Activated T-helper 9 cell treated with anti-CD3 and anti-CD28 coated beads, Interleukin-2, amount 50 U/mL, for 16 hours (primary cell): Measurements from ENCODE around the gene SDK1.
"Not testable (repeated sequence)": the region's sequence is repeated elsewhere in the genome, so short reads cannot be mapped to it uniquely, and the experiment has no call there.

Experiments
- DNase-seq: peaks from one replicate; pipeline ENCODE4 v3.0.0-alpha.2; 2020; ENCODE audit warnings: low read depth

SDK1 gene

DNA sequence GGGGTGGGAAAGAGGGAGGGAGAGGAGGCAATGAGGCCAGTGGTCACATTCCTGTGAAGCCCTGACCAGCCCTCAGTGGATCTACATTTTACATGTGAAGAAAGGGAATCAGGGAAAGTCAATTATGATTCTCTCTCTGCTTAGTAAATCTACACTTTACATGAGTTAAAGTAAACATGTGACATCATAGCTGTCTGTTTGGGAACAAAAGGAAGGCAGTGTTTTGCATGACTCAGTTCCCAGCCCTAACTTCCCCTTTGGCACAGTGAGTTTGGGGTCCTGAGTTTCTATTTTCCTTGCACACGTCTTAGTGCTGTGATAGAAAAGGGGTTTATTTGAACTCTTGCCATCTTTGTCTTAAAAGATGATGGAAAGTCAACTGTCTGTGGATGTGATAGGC, 615.1 kb downstream of the SDK1 start:
- no peak for DNase-seq

DNA sequence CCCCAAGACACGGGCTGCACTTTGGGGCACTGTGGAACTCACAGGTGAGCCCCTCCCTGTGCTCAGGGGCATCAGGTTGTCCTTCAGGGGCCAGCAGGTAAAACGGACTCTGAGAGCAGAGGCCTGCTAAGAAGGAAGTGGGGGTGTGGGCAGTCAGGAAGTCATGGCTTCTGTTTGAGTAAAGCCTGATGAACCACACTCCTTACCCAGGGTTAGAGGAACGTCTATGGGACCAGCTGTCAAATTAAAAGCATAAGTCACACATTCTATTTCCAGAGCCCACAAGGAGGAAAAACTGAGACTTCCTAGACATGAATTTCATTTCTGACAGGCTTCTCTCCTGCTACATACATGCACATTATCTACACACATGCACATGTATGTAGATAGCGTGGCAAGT, 616.4 kb downstream of the SDK1 start:
- no peak for DNase-seq

DNA sequence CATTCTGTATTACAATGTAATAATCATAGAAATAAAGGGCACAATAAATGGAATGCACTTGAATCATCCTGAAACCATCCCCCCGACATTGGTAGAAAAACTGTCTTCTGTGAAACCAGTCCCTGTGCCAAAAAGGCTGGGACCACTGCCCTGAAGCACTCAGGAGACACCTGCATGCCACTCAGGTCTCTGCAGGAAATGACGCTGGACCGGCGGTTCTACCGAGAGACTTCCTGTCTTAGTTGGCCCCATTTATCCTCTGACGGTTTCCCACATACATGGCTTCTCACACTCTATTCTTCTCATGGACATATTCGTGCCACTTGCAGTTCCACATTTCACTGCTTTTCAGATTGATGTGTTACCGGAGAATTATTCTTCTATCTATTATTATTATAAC, 617.5 kb downstream of the SDK1 start:
- no peak for DNase-seq

DNA sequence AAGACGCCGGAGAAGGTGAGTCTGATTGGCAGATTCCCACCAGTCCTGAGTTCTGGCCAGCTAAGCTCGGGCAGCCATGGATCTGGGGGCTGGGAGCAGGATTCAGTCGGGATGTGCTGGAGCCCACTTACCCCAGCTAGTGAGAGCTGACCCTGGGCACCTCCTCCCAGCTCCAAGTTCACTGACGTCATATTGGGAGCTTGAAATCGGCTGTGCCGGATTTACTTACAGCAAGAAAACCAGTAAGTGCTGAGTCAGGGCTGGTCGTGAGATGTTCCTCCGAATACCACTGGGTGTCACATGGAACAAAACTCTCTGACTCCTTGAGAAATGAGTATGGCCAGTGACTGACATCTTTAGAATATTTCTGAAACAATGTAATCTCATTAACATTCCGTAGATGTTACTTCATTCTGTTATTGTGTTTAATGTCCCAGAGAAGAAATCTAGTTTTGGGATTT, 621.2 kb downstream of the SDK1 start:
- DNase-seq: no peak

DNA sequence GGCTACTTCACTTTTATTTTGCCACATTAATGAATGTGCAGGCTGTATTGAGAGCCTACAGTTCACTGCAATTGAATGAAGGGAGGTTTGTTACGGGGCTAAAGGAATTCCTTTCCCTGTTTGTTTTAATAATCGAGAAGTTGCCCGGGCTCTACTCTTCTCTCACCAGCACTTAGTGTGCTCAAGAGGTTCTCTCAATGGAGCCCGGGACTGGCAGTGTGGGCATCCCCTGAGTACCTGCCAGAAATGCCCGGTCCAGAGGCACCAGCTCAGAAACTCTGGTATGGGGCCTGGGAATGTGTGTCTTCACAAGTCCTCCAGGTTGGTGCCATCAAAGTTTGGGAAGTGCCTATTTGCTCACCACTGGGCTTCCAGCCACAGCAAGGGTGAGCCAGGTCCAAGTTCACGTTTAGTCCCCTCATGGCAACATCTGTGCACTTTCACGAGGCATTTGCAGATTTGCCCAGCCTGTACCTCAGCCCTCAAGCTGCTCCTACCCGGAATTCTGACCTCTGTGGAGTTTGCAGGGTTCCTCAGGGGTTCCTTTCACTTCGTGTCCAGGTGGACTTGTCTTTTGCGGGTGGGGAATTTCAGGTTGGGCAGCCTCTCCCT, 622.4 kb downstream of the SDK1 start:
- DNase-seq: no peak

DNA sequence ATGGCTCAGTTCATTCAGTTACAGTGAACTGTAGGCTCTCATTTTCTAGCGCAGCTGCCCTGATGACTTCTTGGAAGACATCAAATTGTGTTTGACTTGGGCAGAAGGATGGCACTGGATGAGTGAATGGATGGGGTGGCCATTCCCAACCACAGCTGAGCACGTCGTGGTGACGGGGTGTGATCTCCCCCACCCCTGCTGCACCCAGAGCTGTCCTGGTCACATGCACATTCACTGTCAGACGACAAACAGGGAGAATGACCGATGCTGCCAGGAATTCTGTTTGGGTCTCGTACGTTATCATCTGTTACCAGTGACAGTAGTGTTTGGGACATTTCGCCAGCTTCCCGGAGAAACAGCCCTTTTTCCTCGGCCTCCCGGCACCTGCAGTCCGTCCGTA, 623.2 kb downstream of the SDK1 start:
- DNase-seq: no peak

DNA sequence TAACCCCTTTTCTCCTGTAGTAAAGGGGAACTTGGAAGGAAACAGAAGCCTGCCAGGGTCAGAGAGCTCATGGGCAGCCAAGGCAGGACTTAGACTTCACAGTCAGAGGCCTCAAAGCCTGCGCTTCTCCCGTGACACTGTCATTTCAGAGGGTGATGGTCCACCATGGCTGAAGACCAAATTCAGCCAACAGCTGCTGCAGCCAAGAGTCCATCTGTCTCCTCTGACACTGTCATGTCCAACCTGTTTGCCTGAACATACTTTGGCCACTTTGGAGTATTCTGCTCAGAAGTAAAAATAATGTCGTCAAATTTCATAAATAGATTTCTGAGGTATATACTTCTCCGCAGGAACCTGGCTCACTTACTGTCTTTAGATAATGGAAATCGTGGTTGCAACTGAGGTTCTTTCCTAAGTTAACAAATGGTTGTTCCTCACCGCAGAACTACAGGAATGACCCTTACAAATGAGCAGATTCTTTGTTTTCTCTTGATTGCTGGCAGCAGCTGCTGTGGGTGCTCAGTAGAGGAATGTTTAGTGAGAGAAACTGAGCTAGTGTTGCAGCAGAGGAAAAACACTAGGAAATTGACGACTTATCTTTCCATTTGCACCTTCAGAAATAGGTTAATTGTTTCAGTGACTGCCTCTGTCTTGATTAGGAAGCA, 626.5 kb downstream of the SDK1 start:
- no peak for DNase-seq

DNA sequence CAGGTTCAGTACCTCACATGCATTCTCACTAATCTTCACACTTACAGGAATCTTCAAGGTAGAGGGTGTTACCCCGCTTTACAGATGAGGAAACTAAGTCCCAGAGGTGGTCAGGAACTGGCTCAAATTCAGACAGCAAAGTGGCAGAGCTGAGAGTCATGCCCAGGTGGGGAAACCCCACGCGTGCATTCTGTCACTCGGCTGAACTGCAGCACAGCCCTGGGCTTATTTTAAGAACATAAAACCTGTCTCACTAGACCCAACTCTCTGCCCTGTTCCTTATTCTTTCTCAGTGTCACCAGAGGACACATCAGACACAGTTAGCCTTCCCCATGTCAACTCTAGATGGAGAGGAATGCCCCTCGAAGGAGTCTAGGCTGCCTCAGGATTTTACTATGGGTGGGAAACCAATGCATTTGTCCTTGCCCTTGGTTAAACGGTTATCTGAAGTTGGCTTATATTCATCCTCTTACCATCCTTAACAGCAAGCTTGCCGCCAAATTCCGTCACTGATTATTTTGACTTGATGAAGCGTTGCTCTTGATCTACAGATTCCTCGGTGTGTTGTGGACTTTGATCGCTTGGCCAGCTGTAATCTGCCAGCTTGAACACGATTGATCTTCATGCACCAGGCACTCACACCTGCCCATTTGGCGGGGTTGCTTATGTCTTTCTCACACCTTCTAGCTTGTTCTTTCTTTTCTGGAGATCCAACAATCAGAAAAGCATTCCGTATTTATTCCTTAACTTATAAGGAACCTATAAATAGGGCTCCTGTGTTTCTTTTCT, 627.9 kb downstream of the SDK1 start:
- DNase-seq: no peak

DNA sequence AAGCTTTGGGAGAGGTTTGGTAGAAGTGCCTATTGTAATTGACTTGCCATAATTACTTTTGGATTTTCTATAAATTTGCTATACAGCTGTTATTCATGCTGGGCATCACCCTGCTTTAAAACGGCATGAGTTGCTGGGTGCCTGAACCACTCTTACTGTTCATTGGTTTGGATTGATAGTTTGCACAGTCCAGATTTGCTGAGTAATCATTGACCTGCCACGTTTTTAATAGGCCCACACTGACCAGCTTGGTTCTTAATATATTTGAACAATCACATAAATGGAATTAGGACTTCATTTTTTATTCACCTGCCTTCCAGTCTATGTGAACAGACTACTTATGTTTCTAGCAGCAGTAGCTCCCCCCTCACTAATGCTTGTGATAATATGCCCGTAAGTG, 630.8 kb downstream of the SDK1 start:
- DNase-seq: no peak

DNA sequence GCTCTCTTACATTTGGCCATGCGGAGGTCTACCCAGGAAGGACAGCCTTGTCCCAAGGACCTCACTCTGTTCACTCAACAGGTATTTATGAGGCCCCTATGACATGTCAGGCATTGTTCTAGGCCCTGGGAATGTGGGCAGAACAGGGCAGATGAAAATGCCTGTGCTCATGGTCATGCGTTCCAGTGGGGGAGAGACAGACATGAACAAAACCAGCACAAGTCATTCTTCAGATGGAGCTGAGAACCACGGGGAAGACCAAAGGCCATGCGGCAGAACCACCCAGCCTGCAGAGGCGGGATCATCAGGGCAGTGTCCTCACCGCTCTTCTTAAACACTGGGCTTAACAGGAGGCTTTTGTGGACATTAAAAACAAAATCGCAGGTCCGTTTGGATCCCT, 636.1 kb downstream of the SDK1 start:
- DNase-seq: no peak

DNA sequence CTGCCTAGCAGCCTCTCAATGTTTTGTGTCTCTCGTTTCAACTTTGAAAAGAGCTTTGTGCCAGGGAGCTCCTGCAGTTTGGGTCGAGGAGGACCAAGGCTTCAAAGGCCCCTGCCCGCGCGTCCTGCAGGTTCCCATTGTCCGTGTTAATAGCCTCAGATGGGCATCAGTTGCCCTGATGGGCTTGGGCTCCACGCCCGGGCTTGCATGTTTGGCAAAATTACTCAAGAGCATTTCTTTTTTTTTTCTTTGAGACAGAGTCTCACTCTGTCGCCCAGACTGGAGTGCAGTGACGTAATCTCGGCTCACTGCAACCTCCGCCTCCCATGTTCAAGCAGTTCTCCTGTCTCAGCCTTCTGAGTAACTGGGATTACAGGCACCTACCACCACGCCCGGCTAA, 636.6 kb downstream of the SDK1 start:
- no peak for DNase-seq

DNA sequence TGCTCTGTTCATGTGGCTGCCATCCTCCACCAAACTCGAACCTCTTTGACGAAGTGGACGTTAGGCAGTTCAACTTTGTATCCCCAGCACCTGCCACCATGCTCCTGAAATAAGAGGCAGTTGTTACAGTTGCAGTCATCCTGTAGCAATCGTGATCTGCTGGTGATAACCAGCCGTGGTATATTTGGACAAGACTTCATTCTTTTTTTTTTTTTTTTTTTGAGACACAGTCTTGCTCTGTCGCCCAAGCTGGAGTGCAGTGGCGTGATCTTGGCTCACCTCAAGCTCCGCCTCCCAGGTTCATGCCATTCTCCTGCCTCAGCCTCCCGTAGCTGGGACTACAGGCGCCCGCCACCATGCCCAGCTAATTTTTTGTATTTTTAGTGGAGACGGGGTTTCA, 640.7 kb downstream of the SDK1 start:
- DNase-seq: not testable (repeated sequence)

DNA sequence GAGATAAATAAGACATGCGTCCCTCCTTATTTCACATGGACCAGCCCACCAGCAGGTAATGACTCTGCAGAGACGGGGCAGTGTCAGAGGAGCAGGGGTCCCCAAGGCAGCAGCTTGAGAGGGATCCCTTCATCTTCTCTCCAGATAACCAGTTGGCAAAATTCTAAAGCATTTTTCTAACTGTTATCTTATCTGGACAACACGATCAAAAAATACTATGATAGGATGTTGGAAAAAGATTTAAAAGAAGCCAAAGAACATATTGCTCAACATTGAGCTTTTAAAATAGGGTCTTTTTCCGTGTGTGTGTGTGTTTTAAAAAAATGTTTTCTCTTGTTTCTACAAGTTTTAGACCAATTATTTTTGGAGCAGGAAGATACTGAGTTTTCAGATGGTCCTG, 641.2 kb downstream of the SDK1 start:
- DNase-seq: no peak

DNA sequence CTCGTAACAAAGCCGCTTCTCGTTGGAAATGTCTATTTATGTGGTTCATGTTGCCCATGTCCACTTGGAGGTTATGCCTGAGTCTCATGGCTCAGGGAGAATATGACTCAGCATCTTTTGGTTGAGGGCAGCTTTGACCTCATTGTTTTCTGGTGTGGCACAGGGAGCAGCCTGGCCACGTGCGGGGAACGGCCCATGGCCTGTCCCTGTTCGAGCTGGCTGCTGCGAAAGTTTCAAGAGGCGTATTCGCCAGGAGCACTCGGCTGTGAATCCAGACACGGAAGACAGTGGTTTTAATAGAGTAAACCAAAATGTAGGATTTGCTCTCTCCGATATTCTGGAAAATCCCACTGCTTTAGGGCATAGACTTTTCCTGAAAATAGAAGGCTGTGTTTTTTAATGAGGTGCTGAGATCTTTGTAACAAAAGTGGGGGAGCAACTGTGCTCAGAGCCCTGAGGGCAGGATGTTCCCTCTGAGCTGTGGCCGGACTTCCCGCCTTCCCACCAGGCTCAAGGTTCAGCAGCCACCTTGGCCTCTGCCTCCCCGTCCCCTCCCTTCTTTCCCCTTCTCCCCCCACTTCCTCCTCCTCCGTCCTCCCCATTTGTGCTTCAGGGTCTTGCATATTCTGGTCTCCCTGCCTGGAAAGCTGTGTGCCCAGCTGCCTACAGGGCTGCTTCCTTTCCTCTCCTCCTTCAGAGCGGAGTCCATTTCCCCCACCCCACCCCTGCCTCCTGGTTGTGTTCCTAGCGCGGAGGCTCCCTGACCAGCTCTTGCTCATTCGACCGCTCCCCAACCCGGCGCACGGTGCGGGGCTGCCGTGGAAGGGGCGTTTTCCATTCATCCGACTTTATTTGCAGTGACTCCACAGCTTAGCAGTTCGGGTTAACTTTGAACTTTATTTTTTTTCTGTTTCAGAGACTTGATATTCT, 642.0 kb downstream of the SDK1 start:
- no peak for DNase-seq

DNA sequence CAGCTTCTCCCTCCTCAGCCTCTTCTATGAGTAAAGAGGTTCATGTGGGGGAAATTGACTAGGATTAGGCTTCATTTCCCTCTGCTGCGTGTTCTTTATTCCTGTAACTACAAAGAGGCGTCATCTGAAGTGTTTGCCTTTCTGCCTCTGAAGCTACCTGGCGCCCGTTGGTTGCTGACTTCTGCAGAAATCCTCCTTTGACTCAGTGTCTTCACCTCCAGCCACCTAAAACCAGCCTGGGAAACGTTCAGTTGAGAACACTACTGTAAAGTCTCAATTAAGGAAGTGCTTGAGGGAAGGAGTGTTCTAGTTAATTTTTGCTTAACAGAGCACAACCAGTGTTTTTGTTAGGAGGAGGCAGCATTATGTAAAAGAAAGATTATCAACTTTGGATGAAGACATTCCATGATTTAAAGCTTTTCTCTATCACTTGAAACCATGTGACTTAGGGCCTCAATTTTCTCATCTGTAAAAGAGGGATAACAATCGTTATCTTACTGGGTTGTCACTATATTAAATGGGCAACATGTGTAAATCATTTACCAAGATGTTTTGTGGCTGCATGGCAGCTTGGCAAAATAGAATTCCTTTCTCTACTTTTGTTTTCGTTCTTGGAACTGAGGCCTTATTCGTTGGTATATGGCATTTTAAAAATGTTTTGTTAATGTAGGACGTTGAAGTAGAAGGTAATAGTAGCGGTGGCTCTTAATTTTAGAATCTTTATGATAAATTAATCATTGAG, 642.9 kb downstream of the SDK1 start:
- DNase-seq: no peak

DNA sequence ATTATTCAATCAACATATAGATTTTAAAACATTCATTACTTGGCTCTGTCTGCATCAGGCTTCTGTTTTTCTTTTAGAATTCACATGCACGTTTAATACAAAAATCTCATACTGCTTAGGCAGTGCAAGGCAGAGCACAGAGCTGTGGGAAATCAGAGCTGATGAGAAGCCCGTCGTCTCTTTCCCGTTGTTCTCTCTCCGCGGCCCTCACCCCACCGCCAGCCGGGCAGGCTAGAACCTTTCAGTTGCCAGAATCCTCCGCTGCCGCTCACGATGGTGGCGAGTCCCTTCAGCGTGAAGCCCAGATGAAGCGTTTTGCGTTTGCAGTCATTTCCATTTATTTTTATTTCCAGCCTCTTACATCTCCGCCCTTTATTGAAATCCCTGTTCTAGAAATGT, 648.2 kb downstream of the SDK1 start:
- DNase-seq: no peak

DNA sequence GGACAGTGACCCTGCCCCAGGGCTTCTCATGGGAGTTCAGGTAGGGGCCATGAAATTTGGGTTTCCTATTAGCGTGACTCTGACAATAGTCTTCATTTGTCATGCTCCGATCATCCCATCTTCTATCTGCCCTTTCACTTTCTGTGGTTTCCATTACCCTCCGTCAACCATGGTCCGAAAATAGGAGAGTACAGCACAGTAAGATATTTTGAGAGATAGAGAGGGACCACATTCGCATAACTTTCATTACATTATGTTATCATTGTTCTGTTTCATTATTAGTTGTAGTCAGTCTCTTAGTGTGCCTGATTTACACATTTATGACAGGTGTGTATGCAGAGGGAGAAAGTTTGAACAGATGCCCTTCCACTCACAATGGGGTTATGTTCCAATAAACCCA, 649.2 kb downstream of the SDK1 start:
- no peak for DNase-seq

DNA sequence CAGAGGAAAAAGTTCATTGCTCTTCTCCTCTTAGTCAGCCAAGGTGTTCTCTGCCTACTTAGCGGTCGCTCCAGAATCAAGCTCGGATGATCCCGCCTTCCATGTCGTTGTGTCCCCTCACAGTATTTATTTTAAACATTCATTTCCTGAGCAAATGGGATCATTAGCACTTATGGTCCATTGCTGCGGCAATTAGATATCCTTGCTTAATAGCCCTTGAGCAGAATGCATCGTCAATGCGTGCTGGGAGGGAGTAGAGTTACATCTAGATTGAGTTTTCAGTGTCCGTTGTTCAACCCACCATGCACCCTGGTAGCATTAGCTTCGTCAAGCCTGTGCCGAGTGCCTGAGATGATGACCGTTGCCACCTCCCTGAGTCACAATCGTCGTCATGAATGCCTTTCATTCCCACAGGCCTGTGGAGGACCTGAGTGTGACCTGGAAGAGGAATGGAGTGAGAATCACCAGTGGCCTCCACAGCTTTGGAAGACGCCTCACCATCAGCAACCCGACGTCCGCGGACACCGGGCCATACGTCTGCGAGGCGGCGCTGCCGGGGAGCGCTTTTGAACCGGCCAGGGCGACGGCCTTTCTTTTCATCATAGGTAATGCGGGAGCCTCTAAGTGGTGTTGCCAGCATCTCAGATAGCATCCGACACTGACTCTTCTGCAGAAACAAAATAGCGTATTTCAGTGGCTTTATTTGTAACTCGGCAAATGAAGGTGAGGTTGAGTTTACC, 650.4 kb downstream of the SDK1 start:
- DNase-seq: no peak

DNA sequence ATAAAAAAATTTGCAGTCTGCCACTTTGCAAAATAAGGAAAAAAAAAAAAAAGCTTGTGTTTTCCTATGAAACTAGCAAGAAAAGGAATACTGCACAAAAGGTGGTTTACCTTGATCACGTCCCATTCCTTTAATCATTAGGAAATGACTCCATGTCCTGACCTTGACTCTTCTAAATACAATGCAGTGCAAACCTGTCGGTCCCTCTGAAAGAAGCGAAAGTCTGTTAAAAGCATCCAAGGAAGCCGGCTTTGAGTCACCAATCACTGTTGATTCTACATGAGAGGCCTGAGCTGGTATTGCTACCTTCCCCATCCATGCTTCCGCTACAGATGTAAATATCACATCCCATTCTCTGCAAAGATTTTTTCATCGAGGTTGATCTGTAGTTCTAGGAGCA, 652.1 kb downstream of the SDK1 start:
- no peak for DNase-seq

DNA sequence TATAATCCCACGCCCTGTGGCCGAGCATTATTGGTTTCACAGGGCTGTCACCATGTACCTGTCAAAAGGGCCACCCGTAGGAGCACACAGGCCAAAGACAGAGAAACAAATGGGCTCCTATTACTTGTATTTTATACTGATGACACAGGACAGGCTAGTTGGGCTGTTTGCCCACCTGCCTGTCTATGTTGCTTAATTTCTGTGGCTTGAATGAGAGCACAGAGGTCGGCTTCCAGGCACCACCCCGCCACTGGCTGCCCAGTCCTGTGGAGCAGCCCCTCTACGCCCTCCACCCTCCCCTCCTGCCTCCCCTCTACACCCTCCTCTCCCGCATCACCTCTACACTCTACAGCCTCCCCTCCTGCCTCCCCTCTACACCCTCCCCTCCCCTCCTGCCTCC, 652.9 kb downstream of the SDK1 start:
- no peak for DNase-seq

DNA sequence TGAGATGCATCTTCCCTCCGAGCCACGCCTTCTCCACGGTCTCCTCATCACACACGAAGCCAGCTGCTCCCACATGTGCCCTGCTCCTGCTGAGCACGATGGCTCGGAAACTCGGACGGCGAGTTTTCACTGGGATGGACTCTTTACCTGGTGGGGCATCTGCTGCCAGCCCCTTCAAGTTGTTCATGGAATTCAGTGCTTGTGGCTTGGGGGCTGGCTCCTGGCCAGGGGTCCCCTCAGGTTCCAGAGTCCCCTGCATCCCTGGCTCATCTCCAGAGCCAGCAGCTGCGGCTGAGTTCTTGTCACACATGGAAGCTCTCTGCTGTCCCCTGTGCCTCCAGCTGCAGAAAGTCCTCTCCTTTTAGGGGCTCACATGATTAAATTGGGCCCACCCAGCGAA, 654.0 kb downstream of the SDK1 start:
- no peak for DNase-seq
